GM19099 (cell line): ENCODE measurements around the gene HLA-F.
A peak's percentile ranks its signal among the peaks of the same experiment; 100 is the strongest.

Source experiments
- POLR2A ChIP-seq: IDR thresholded peaks from 3 replicates; pipeline ENCODE4 v1.6.1; 2011; ENCODE audit warnings: low read depth; ENCODE audit not compliant: insufficient read length; ENCODE audit errors: extremely low read depth

Gene HLA-F

DNA sequence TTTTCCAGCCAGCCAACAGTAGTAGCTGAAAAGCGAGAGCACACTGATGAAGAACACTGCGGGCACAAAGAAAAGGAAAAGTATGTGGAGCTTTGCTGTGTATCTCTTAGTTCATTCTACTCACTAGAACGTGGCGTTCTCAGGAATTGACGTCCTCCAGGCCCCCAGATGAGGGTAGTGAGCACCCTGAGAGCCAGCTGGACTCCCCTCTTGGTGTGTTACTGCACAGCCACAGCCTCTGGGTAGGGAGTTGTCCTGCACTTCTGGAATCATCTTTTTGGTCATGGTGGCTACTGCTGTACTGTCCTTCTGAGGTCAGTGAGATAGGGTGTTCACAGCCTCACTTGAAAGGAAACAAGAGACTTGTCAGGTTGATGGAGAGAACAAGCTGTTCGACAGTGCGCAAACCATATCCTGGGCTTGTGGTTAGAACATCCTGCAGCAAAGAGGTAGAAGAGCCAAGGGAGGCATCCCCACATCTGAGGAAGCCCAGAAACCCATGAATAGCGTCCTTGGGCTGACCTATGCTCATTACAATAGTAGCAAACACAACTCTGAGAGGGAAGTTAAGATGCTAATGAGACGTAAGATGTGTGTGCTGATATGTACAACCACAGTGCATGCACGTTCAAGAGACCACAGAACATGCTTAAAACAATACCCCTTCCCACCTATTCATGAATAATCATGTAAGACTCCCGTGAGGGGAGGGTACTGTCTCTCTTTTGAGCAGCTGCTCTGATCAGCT, 14.6 kb upstream of the HLA-F start:
- TF ChIP-seq POLR2A, result no peak

DNA sequence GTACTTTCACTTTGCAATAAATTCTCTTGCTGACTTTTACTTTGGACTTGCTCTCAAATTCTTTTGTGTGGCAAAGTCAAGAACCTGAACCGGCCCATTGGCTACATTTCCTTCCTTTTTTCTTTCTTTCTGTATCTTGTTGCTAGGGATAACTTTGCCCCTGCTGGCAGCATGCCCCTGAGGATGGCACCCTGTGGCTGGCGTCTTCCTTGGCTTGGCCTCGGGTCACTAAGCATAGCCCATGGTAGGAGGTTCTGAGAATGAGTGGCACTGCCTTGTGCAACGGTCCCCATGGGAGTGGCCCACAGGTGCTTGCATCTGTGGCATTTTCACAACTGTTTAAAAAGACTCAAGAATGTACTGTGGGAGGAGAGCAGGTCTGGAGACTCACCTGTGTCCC, 14.0 kb upstream of the HLA-F start:
- no peak for TF ChIP-seq POLR2A

DNA sequence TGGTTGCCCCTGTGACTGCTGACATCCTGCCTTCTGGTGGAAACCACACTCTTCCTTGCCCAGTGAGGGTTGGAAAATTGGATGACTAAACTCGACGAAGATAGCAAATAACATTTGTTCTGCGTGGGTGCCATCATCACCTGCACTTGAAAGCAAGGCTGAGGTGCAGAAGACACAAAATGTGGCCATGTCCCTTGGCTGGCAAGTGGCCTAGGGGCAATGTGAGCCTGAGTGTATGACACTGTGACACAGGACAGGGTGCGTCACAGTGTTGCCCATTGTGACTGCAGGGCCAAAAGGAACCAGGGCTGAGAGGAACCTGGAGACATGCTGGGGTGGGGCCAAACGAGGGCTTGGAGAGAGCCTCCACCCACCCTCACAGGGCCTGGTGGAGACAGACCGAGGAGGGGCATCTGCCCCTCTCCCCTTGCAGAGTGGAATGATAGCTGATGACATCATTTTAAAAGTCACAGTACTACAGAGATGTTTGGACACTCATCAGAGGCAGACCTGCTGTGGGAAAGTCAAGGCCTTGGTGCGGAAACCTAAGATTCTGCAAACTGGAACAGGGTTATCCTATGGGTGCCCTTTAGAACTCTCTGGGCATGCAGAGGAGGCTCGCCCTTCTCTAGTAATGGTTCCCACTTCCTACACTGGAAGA, 12.8 kb upstream of the HLA-F start:
- TF ChIP-seq POLR2A, result no peak

DNA sequence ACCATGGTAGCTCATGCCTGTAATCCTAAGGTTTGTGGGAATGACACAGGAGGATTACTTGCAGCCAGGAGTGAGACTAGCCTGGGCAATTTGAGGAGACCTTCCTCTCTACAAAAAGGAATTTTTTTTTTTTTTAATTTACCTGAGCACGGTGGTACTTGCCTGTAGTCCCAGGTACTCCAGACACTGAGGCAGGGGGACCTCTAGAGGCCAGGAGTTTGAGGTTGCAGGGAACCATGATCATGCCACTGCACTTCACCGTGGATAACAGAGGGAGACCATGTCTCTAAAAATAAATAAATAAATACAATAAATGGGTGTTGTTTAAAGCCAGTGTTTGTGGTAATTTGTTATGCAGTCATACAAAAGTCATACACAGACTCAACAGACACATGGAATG, 2.4 kb upstream of the HLA-F start:
- no peak for TF ChIP-seq POLR2A

DNA sequence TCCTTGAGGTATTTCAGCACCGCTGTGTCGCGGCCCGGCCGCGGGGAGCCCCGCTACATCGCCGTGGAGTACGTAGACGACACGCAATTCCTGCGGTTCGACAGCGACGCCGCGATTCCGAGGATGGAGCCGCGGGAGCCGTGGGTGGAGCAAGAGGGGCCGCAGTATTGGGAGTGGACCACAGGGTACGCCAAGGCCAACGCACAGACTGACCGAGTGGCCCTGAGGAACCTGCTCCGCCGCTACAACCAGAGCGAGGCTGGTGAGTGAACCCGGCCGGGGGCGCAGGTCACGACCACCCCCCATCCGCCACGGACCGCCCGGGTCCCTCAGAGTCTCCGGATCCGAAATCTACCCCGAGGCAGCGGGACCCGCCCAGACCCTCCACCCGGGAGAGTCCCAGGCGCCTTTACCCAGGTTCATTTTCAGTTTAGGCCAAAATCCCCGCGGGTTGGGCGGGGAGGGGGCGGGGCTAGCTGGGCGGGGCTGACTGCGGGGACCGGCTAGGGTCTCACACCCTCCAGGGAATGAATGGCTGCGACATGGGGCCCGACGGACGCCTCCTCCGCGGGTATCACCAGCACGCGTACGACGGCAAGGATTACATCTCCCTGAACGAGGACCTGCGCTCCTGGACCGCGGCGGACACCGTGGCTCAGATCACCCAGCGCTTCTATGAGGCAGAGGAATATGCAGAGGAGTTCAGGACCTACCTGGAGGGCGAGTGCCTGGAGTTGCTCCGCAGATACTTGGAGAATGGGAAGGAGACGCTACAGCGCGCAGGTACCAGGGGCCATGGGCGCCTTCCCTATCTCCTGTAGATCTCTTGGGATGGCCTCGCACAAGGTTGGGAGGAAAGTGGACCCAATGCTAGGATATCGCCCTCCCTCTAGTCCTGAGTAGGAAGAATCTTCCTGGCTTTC, 693 bp downstream of the HLA-F start:
- TF ChIP-seq POLR2A, result peak; percentile 71

DNA sequence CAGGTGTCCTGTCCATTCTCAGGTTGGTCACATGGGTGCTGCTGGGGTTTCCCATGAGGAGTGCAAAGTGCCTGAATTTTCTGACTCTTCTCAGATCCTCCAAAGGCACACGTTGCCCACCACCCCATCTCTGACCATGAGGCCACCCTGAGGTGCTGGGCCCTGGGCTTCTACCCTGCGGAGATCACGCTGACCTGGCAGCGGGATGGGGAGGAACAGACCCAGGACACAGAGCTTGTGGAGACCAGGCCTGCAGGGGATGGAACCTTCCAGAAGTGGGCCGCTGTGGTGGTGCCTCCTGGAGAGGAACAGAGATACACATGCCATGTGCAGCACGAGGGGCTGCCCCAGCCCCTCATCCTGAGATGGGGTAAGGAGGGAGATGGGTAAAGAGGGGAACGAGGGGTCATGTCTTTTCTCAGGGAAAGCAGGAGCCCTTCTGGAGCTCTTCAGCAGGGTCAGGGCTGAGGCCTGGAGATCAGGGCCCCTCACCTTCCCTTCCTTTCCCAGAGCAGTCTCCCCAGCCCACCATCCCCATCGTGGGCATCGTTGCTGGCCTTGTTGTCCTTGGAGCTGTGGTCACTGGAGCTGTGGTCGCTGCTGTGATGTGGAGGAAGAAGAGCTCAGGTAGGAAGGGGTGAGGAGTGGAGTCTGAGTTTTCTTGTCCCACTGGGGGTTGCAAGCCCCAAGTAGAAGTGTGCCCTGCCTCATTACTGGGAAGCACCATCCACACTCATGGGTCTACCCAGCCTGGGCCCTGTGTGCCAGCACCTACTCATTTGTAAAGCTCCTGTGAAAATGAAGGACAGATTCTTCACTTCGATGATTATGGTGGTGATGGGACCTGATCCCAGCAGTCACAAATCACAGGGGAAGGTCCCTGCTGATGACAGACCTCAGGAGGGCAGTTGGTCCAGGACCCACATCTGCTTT, 2.0 kb downstream of the HLA-F start:
- no peak for TF ChIP-seq POLR2A

DNA sequence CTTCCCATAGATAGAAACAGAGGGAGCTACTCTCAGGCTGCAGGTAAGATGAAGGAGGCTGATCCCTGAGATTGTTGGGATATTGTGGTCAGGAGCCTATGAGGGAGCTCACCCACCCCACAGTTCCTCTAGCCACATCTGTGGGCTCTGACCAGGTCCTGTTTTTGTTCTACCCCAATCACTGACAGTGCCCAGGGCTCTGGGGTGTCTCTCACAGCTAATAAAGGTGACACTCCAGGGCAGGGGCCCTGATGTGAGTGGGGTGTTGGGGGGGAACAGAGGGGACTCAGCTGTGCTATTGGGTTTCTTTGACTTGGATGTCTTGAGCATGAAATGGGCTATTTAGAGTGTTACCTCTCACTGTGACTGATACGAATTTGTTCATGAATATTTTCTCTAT, 2.8 kb downstream of the HLA-F start:
- TF ChIP-seq POLR2A, result no peak

DNA sequence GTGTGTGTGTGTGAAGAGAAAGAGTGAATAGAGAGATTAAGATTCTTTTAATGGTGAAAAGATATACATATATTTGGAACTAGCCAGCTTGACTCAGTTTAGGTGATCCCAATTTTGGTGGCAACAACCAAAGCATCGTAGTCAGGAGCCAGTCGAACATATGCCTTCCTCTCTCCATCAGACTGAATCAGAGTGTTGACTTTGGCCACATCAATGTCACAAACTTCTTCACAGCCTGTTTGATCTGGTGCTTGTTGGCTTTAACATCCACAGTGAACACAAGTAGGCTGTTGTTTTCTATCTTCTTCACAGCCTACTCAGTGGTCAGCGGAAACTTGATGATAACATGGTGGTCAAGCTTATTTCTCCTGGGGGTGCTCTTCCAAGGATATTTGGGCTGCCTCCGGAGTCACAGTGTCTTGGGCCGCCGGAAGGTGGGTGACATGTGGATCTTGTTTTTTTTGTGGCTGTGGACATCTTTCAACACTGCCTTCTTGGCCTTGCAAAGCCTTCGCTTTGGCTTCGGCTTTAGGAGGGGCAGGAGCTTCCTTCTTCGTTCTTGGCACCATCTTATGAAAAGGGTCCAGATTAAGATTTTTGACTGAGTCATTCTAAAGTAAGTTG, 3.4 kb downstream of the HLA-F start:
- TF ChIP-seq POLR2A, result peak; percentile 8

DNA sequence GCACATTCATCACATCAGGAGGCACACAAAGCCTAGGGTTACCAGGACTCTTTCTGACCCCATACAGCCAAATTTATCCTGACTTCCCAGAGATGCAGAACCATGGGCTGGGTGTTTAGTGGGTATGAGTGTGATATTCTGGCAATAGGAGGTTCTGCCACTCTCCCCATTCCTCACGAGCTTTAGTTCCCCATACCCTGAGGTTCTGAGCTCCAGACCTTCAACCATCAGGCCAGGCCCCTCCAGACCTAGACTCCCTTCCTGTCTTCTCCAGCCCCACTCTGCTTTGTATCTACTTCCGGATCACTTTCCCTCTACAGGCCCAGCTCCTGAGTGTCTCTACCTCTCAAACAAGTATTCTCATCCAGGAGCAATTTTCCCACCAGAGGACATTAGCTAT, 4.4 kb downstream of the HLA-F start:
- no peak for TF ChIP-seq POLR2A

DNA sequence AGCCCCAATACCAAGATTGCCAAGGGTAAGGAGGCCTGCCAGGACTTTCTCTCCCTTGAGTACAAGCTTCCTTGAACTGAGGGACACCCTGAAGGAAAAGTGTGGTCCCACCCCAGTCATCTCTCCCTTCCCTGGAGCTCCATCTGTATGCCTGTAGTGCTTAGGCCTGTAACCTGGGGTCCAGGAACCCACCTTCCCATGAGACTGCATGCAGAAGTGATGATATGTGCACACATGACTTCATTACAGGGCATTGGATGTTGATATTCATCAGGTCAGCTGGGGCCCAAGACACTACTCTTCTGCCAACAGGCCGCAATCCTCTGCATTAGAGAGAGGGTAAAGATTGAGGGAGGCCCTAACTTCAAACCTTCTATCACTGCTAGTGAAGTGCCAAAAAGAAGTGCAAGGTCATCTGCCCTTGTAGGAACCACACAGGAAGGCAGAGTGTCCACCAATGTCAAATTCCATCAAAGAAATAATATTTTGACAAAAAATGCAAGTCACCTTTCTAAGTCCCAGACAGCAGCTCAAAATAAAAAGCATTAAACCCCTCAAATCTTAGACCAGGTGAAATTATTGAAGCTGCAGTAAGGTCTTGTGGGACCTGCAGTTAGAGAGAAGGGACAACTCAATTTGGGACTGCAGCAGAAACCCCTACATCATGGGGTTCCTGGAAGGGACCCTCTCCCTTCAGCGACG, 5.1 kb downstream of the HLA-F start:
- TF ChIP-seq POLR2A, result peak; percentile 33

DNA sequence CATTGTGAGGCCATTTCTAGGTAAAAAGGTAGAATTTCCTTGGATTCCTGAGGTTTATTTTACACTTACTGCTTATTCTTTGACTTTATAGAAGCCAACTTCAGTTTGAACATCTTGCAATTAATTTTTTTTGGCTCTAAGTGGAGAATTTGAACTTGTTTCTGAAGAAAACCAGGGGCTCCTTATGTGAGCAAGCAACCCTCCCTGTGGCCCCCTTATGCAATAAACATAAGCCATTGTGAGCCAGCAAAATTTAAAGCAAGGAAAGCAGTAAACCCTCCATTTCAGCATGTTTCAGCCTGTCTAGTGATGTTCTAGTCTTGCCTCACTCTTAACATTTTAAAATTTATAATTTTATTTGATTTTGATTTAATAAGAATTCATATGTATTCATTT, 5.6 kb downstream of the HLA-F start:
- peak; percentile 5 for TF ChIP-seq POLR2A

DNA sequence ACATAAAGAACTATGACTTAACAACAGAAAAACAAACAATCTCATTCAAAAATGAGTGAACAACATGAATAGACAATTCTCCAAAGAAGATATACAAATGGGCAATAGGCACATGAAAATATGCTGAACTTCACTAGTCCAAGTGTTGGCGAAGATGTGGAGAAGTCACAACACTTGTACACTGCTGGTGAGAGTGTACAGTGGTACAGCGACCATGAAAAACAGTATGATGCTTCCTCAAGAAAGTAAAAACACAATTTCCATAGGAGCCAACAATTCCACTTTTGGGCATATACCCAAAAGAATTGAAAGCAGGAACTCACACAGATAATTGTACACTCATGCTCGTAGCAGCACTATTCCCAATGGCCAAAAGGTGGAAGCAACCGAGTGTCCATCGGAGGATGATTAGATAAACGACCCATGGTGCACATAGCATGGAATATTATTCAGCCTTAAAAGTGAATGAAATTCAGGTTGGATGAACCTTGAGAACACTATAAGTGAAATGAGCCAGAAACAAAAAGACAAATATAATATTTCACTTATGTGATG, 6.6 kb downstream of the HLA-F start:
- no peak for TF ChIP-seq POLR2A

DNA sequence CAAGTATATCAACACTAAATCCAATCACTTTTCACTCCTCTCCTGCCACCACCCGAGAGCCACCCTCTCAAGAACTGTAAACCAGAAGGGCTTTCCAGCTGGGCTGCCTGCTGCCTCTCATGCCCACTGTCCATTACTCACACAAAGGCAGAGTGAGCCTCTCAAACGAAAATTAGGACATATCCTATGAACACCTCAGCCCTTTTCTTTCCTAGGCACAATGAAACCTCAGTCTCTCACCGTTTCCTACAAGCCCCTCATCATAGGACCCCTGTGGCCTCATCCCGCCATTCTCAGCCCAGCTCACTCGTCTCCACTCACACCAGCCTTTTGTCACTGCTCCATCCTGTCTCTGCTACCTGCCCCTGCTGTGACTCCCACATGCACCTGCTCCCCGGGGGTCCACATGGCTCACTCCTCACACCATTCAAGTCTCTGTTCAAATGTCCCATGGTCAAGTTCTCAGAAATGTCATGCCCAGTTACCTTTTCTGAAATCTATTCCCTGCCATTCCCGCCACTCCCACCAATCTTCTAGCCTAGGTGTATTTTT, 7.4 kb downstream of the HLA-F start:
- TF ChIP-seq POLR2A, result no peak

DNA sequence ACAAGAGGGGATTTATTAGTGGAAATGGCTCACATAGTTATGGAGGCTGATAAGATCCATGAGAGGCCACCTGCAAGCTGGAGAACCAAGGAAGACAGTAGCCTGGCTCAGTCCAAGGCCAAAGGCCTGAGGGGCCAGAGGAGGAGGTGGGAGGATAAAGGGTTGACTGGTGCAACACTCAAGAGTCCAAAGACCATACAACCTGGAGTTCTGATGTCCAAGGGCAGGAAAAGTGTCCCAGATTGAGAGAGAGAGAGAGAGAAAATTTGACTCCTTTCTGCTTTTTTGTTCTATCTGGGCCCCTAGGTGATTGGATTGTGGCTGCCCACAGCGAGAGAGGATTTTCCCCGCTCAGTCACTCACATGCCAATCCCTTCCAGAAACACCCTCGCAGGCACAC, 8.0 kb downstream of the HLA-F start:
- TF ChIP-seq POLR2A, result peak; percentile 21

DNA sequence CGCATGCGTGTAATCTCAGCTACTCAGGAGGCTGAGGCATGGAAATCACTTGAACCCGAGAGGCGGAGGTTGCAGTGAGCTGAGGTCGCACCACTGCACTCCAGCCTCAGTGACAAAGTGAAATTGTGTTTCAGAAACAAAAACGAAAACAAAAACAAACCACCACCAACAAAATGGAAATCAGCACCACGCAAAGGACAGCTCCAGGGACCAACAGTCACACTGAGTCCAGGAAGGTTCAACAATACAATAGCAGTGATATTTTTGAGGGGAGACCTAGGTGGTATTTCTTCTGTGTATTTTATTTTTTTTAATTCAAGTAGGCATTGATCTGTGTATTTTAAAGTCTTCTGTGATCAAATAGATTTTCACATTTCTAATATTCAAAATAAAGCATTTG, 9.8 kb downstream of the HLA-F start:
- TF ChIP-seq POLR2A, result no peak
